ENCODE data around the gene PCSK6. TPM values are rescaled to one million over a fixed set of nuclear protein-coding genes. Genes with fewer than 3 reads are reported as not detected.

PCSK6 gene
- polyA plus RNA-seq, 1 experiment: 0.29 TPM

- ChIA-PET POLR2A (no interaction called here), CTCF (interaction anchor here (1.2 to 1.9 kb wide), 2 partner anchors 10 to 355 kb away, joined by 3 to 10 read pairs; no protein-coding TSS in a partner anchor)
- DNase-seq (ENCODE audit: low read depth): no peak
- no peak for TF ChIP-seq CTCF (IDR thresholded peaks at IDR 0.05; ENCODE audit: insufficient read depth, low read depth, low read length)
- Histone ChIP-seq H3K36me3 (ENCODE audit: control insufficient read depth, insufficient read depth, low read length) (peaks cover 12% of the 10 kb centered on the region), H3K4me3 (ENCODE audit: low read depth, low read length) (no peak overlapping the region), H3K27me3 (ENCODE audit: control insufficient read depth, insufficient read depth, low read length) (no peaks in the 10 kb centered on the region)
Measured at GRCh38 chr15:101286471-101287114, 202.9 kb downstream of the PCSK6 start.

- CTCF ChIA-PET: interaction anchor here (1.6 kb wide), 1 partner anchor 9 kb away, joined by 3 read pairs; no protein-coding TSS in a partner anchor
- no peak for TF ChIP-seq CTCF (IDR thresholded peaks at IDR 0.05; ENCODE audit: insufficient read depth, low read depth, low read length)
- H3K36me3 ChIP-seq (ENCODE audit: control insufficient read depth, insufficient read depth, low read length): peaks cover 12% of the 10 kb centered on the region
- no peaks in the 10 kb centered on the region for H3K27me3 ChIP-seq (ENCODE audit: control insufficient read depth, insufficient read depth, low read length)
- POLR2A ChIA-PET: no interaction called here
- no peak overlapping the region for H3K4me3 ChIP-seq (ENCODE audit: low read depth, low read length)
- no peak for DNase-seq (ENCODE audit: low read depth)
Measured at GRCh38 chr15:101283931-101284330, 205.6 kb downstream of the PCSK6 start.

- no peak overlapping the region for H3K4me3 ChIP-seq (ENCODE audit: low read depth, low read length)
- ChIA-PET POLR2A (no interaction called here), CTCF (interaction anchor here (2.4 kb wide), 1 partner anchor 9 kb away, joined by 13 read pairs; no protein-coding TSS in a partner anchor)
- H3K27me3 ChIP-seq (ENCODE audit: control insufficient read depth, insufficient read depth, low read length): no peaks in the 10 kb centered on the region
- no peak for DNase-seq (ENCODE audit: low read depth)
- peaks cover 8% of the 10 kb centered on the region; the same call in 1 of the 2 replicates for H3K36me3 ChIP-seq (ENCODE audit: control insufficient read depth, insufficient read depth, low read length)
- no peak for TF ChIP-seq CTCF (IDR thresholded peaks at IDR 0.05; ENCODE audit: insufficient read depth, low read depth, low read length)
Measured at GRCh38 chr15:101280007-101280406, 209.5 kb downstream of the PCSK6 start.

GRCh38 chr15:101277943-101278564 lies 211.5 kb downstream of the PCSK6 start:
- Histone ChIP-seq H3K36me3 (ENCODE audit: control insufficient read depth, insufficient read depth, low read length) (peaks cover 14% of the 10 kb centered on the region), H3K4me3 (ENCODE audit: low read depth, low read length) (peak overlapping the region; percentile 78), H3K27me3 (ENCODE audit: control insufficient read depth, insufficient read depth, low read length) (no peaks in the 10 kb centered on the region)
- no peak for DNase-seq (ENCODE audit: low read depth)
- no peak for TF ChIP-seq CTCF (IDR thresholded peaks at IDR 0.05; ENCODE audit: insufficient read depth, low read depth, low read length)
- POLR2A ChIA-PET: no interaction called here
- CTCF ChIA-PET: interaction anchor here (2.4 kb wide), 1 partner anchor 11 kb away, joined by 13 read pairs; no protein-coding TSS in a partner anchor

GRCh38 chr15:101277038-101277822 lies 212.3 kb downstream of the PCSK6 start, which contains the start of gene SELENOS:
Gene SELENOS, minus strand, starts transcription at chr15:101277485. Its CDS starts 68 bp downstream, at chr15:101277417.
- Histone ChIP-seq H3K36me3 (ENCODE audit: control insufficient read depth, insufficient read depth, low read length) (peaks cover 17% of the 10 kb centered on the region), H3K4me3 (ENCODE audit: low read depth, low read length) (peak within 1 kb of the TSS; percentile 78), H3K27me3 (ENCODE audit: control insufficient read depth, insufficient read depth, low read length) (no peaks in the 10 kb centered on the region)
- DNase-seq (ENCODE audit: low read depth): no peak
- no peak for TF ChIP-seq CTCF (IDR thresholded peaks at IDR 0.05; ENCODE audit: insufficient read depth, low read depth, low read length)
- POLR2A ChIA-PET: no interaction called here
- CTCF ChIA-PET: interaction anchor here (1.0 kb wide), 1 partner anchor 10 kb away, joined by 10 read pairs; no protein-coding TSS in a partner anchor

Measured in BJ (cell line).